H1 (cell line): Measurements from ENCODE around the gene ZNF565. TPM values are rescaled to one million over a fixed set of nuclear protein-coding genes. Genes with fewer than 3 reads are reported as not detected.

Experiments
- CTCF ChIA-PET: fragments of 300-600 bp; sonication (Branson Sonifier 250); formaldehyde crosslinking; loops from one replicate; lab custom pipeline; 2021; ENCODE audit not compliant: partially characterized antibody; lab: Charles Lee
- POLR2A ChIA-PET: fragments of 300-600 bp; sonication (Branson Sonifier 250); formaldehyde crosslinking; loops from one replicate; lab custom pipeline; 2021; ENCODE audit warnings: inconsistent platforms; ENCODE audit not compliant: partially characterized antibody; lab: Charles Lee
- DNase-seq, 2 experiments: peaks; one replicate each; pipeline versions ENCODE4 v3.0.0 to v3.0.0-alpha.2; 2010 to 2022; ENCODE audit warnings: low spot score in 2 of 2, low read depth in 1 of 2, mixed read lengths in 1 of 2
- FAIRE-seq: peaks from 2 replicates; lab custom pipeline; 2011; peaks lifted over from hg19 to GRCh38; lab: Jason Lieb, UNC
- H2AFZ ChIP-seq: 2 replicates; pipeline ENCODE4 v1.8.1; 2012; ENCODE audit warnings: low read length, inconsistent platforms
- H2AK5ac ChIP-seq: 2 replicates; pipeline ENCODE4 v1.6.1; 2013; ENCODE audit warnings: low read depth, low read length
- H2BK120ac ChIP-seq: replicated peaks from 2 replicates; pipeline ENCODE3; 2013; ENCODE audit warnings: low read depth, low read length, inconsistent platforms
- H2BK12ac ChIP-seq: 2 replicates; pipeline ENCODE4 v1.6.1; 2013; ENCODE audit warnings: low read depth, low read length
- H2BK15ac ChIP-seq: 2 replicates; pipeline ENCODE4 v1.6.1; 2013; ENCODE audit warnings: low read length
- H2BK20ac ChIP-seq: 2 replicates; pipeline ENCODE4 v1.6.1; 2013; ENCODE audit warnings: low read length
- H2BK5ac ChIP-seq: 2 replicates; pipeline ENCODE4 v1.6.1; 2013; ENCODE audit warnings: low read depth, low read length
- H3K14ac ChIP-seq: 2 replicates; pipeline ENCODE4 v1.6.1; 2013; ENCODE audit warnings: inconsistent platforms; ENCODE audit not compliant: insufficient read length
- H3K18ac ChIP-seq: 2 replicates; pipeline ENCODE4 v1.6.1; 2013; ENCODE audit warnings: low read length; ENCODE audit errors: extremely low read depth
- H3K23ac ChIP-seq: 2 replicates; pipeline ENCODE4 v1.6.1; 2013; ENCODE audit warnings: inconsistent platforms; ENCODE audit not compliant: insufficient read length
- H3K23me2 ChIP-seq: 2 replicates; pipeline ENCODE4 v1.6.1; 2013; ENCODE audit warnings: low read depth, low read length
- H3K27ac ChIP-seq: 2 replicates; pipeline ENCODE4 v1.6.1; 2011; ENCODE audit warnings: low read depth, low read length, inconsistent platforms
- H3K27me3 ChIP-seq, 4 experiments: replicated peaks in 1 of 4; 1 replicate in 1 of 4; 2 replicates in 3 of 4; pipeline versions ENCODE4 v1.6.1 to v1.8.1; 2011 to 2013; ENCODE audit warnings: low read length in 3 of 4, mild to moderate bottlenecking in 3 of 4, inconsistent platforms in 2 of 4, mixed read lengths in 2 of 4, moderate library complexity in 1 of 4; ENCODE audit not compliant: control insufficient read depth in 3 of 4, insufficient read depth in 3 of 4; ENCODE audit errors: extremely low read depth in 1 of 4
- H3K36me3 ChIP-seq, 4 experiments: 2 replicates each; pipeline versions ENCODE4 v1.6.1 to v1.8.1; 2011 to 2013; ENCODE audit warnings: mild to moderate bottlenecking in 4 of 4, low read length in 3 of 4, moderate library complexity in 2 of 4, control low read depth in 1 of 4, inconsistent platforms in 1 of 4; ENCODE audit not compliant: insufficient read depth in 4 of 4, control insufficient read depth in 2 of 4
- H3K4ac ChIP-seq: replicated peaks from 2 replicates; pipeline ENCODE3; 2013; ENCODE audit warnings: low read length, low read depth, mixed read lengths, inconsistent platforms; ENCODE audit not compliant: insufficient read length
- H3K4me1 ChIP-seq, 4 experiments: replicated peaks in 1 of 4; 1 replicate in 1 of 4; 2 replicates in 3 of 4; pipeline versions ENCODE4 v1.6.1 to v1.8.1; 2011 to 2013; ENCODE audit warnings: low read length in 3 of 4, inconsistent platforms in 2 of 4, mixed read lengths in 1 of 4; ENCODE audit not compliant: insufficient read depth in 4 of 4, control insufficient read depth in 3 of 4
- H3K4me2 ChIP-seq, 2 experiments: 2 replicates each; pipeline versions ENCODE4 v1.6.1 to v1.8.1; 2011 to 2013; ENCODE audit warnings: low read depth in 2 of 2, low read length in 2 of 2, control low read depth in 1 of 2, inconsistent platforms in 1 of 2, mild to moderate bottlenecking in 1 of 2; ENCODE audit not compliant: insufficient read depth in 1 of 2
- H3K4me3 ChIP-seq, 4 experiments: fragments of 200-600, 300-600 bp in 1 of 4; sonication (generic), shearing (Covaris generic), sonication (Bioruptor Twin) in 1 of 4; 2 replicates each; pipeline versions ENCODE4 v1.5.1 to v1.8.1; 2011 to 2016; ENCODE audit warnings: low read length in 4 of 4, low read depth in 3 of 4, control low read depth in 2 of 4, inconsistent platforms in 2 of 4, mild to moderate bottlenecking in 2 of 4, mixed read lengths in 1 of 4, moderate library complexity in 1 of 4; ENCODE audit not compliant: insufficient read depth in 2 of 4; ENCODE audit errors: extremely low read depth in 1 of 4
- H3K56ac ChIP-seq: replicated peaks from 2 replicates; pipeline ENCODE3; 2013; ENCODE audit warnings: low read depth, mild to moderate bottlenecking, mixed read lengths, low read length, inconsistent platforms; ENCODE audit not compliant: insufficient read length
- H3K79me1 ChIP-seq: 2 replicates; pipeline ENCODE4 v1.6.1; 2013; ENCODE audit warnings: low read depth, low read length, control low read depth
- H3K79me2 ChIP-seq, 2 experiments: 2 replicates each; pipeline versions ENCODE4 v1.6.1 to v1.8.1; 2012 to 2013; ENCODE audit warnings: low read length in 2 of 2, mild to moderate bottlenecking in 2 of 2, inconsistent platforms in 1 of 2; ENCODE audit not compliant: insufficient read depth in 2 of 2, control insufficient read depth in 1 of 2
- H3K9ac ChIP-seq, 4 experiments: replicated peaks in 1 of 4; 1 replicate in 1 of 4; 2 replicates in 3 of 4; pipeline versions ENCODE4 v1.6.1 to v1.8.1; 2011 to 2013; ENCODE audit warnings: low read depth in 3 of 4, low read length in 3 of 4, control low read depth in 2 of 4, mild to moderate bottlenecking in 2 of 4, moderate library complexity in 2 of 4, inconsistent platforms in 1 of 4; ENCODE audit errors: extremely low read depth in 1 of 4
- H3K9me3 ChIP-seq, 2 experiments: 2 replicates each; pipeline versions ENCODE4 v1.6.1 to v1.8.1; 2012 to 2013; ENCODE audit warnings: mild to moderate bottlenecking in 2 of 2, moderate library complexity in 2 of 2, control low read depth in 1 of 2, inconsistent platforms in 1 of 2, low read depth in 1 of 2, low read length in 1 of 2, mixed read lengths in 1 of 2; ENCODE audit not compliant: insufficient read depth in 2 of 2
- H4K20me1 ChIP-seq, 2 experiments: replicated peaks in 1 of 2; 2 replicates each; pipeline versions ENCODE3 to v1.8.1; 2011 to 2013; ENCODE audit warnings: inconsistent platforms in 2 of 2, low read length in 2 of 2, mild to moderate bottlenecking in 1 of 2; ENCODE audit not compliant: insufficient read depth in 2 of 2, control insufficient read depth in 1 of 2
- H4K5ac ChIP-seq: 2 replicates; pipeline ENCODE4 v1.6.1; 2013; ENCODE audit warnings: low read length, low read depth, mixed read lengths, inconsistent platforms; ENCODE audit not compliant: insufficient read length
- H4K8ac ChIP-seq: 2 replicates; pipeline ENCODE4 v1.8.0; 2013; ENCODE audit warnings: mild to moderate bottlenecking, moderate library complexity, low read length, inconsistent platforms; ENCODE audit not compliant: insufficient read depth; ENCODE audit errors: extremely low read depth
- H4K91ac ChIP-seq: replicated peaks from 2 replicates; pipeline ENCODE3; 2013; ENCODE audit warnings: low read length, mixed read lengths, inconsistent platforms; ENCODE audit not compliant: insufficient read length
- CHD2 ChIP-seq: IDR thresholded peaks from 2 replicates; pipeline ENCODE4 v1.6.1; 2012; ENCODE audit warnings: low read length, improper control_type of control experiment
- NRF1 ChIP-seq: IDR thresholded peaks from 2 replicates; pipeline ENCODE4 v1.6.1; 2011; ENCODE audit warnings: mild to moderate bottlenecking, low read depth, low read length, improper control_type of control experiment
- ZNF274 ChIP-seq: IDR thresholded peaks from 2 replicates; pipeline ENCODE4 v1.7.0; 2012; ENCODE audit warnings: low read length, borderline replicate concordance; ENCODE audit errors: extremely low read depth
- WGBS, 2 experiments: shearing (Covaris generic) in 1 of 2; methylation state at CpG; one replicate each; pipeline versions ENCODE4 v1.1.6 to v1.1.7; 2013 to 2015; ENCODE audit warnings: low lambda C conversion rate in 2 of 2, mixed read lengths in 2 of 2, inconsistent platforms in 1 of 2, low coverage in 1 of 2, missing lambda C conversion rate in 1 of 2; ENCODE audit not compliant: insufficient replicate concordance in 2 of 2, insufficient coverage in 1 of 2, insufficient read length in 1 of 2; ENCODE audit errors: extremely low coverage in 1 of 2, missing lambda C conversion rate in 1 of 2; 5-methylcytosine and 5-hydroxymethylcytosine counted together
- polyA plus RNA-seq, 7 experiments: library from polyadenylated mRNA; depleted of rRNA in 3 of 7; stranded (reverse) in 5 of 7; unstranded in 2 of 7; fragments of >200 nt in 5 of 7; fragments of 200-250 nt in 2 of 7; gene quantifications; 1 replicate in 5 of 7; 2 replicates in 1 of 7; 4 replicates in 1 of 7; pipeline versions ENCODE4 v1.2.1 to v1.2.3, GENCODE V29; 2011 to 2013; ENCODE audit warnings: missing spikeins in 2 of 7, mixed read lengths in 2 of 7
- total RNA-seq: library from RNA; stranded (reverse); fragmentation: NEBNext Ultra II Directional; extraction: Animal tissue kit (Norgen Biotek cat#: 25700); gene quantifications from 2 replicates; pipeline ENCODE4 v1.2.1, GENCODE V29; 2021

The ZNF565 gene
- total and polyA plus RNA-seq, 2 of the 8 experiments (the other 6 are each of a cell fraction or from before 2014, with no cell fraction given): 0.89 to 3.1 TPM

- TF ChIP-seq ZNF274: no peak
- TF ChIP-seq NRF1: no peak
- no peak for TF ChIP-seq CHD2
- no peak overlapping the region for H2BK20ac ChIP-seq
- H3K23ac ChIP-seq: no peak overlapping the region
- no peak overlapping the region for H2AFZ ChIP-seq
- ChIA-PET POLR2A (interaction anchor here (0.7 to 4.2 kb wide), 8 partner anchors 11 to 155 kb away, joined by 3 to 29 read pairs (median 5); partner anchors contain the start of genes CAPNS1, ZNF146 and ZNF565), CTCF (interaction anchor here (0.6 to 1.7 kb wide), 5 partner anchors 9 to 577 kb away, joined by 3 to 11 read pairs (median 3); no protein-coding TSS in a partner anchor)
- no peak overlapping the region for H3K56ac ChIP-seq
- FAIRE-seq: no peak
- H4K5ac ChIP-seq: no peak overlapping the region
- H3K9ac ChIP-seq: no peak overlapping the region
- H2AK5ac ChIP-seq: no peak overlapping the region
- H3K36me3 ChIP-seq: peaks cover under 1 to 21% (median 7%) of the 10 kb centered on the region in 4 experiments; a peak in 5 of 8 replicates
- no peaks in the 10 kb centered on the region for H3K9me3 ChIP-seq
- H2BK5ac ChIP-seq: no peak overlapping the region
- no peak for DNase-seq
- no peak overlapping the region for H3K4ac ChIP-seq
- WGBS, 2 experiments: 95% methylated on average over 10 of the region's 10 CpGs; no CpG with 5 or more reads in 1 of the 2 experiments
- peaks cover 13% of the 10 kb centered on the region; the same call in 1 of the 2 replicates for H3K23me2 ChIP-seq
- H3K4me1 ChIP-seq: peaks cover 0 to 5% (median 0%) of the 10 kb centered on the region in 4 experiments; a peak in 1 of 7 replicates
- H2BK120ac ChIP-seq: no peak overlapping the region
- H3K4me2 ChIP-seq: peak overlapping the region in 1 of 2 experiments; percentile 97; a peak in 1 of 4 replicates
- no peaks in the 10 kb centered on the region for H3K27me3 ChIP-seq
- no peak overlapping the region for H3K14ac ChIP-seq
- no peak overlapping the region for H4K91ac ChIP-seq
- no peak overlapping the region for H3K18ac ChIP-seq
- H2BK15ac ChIP-seq: no peak overlapping the region
- H3K27ac ChIP-seq: no peak overlapping the region
- H4K8ac ChIP-seq: no peak overlapping the region
- no peaks in the 10 kb centered on the region for H3K79me1 ChIP-seq
- no peak overlapping the region for H3K4me3 ChIP-seq
- no peak overlapping the region for H2BK12ac ChIP-seq
- H3K79me2 ChIP-seq: no peaks in the 10 kb centered on the region
- peaks cover 0 to 8% of the 10 kb centered on the region in 2 experiments for H4K20me1 ChIP-seq
Observed at GRCh38 chr19:36153126-36153525, 61.3 kb downstream of the ZNF565 start.
